ENCODE measurements around the gene ACTN1.

ACTN1 gene

DNA sequence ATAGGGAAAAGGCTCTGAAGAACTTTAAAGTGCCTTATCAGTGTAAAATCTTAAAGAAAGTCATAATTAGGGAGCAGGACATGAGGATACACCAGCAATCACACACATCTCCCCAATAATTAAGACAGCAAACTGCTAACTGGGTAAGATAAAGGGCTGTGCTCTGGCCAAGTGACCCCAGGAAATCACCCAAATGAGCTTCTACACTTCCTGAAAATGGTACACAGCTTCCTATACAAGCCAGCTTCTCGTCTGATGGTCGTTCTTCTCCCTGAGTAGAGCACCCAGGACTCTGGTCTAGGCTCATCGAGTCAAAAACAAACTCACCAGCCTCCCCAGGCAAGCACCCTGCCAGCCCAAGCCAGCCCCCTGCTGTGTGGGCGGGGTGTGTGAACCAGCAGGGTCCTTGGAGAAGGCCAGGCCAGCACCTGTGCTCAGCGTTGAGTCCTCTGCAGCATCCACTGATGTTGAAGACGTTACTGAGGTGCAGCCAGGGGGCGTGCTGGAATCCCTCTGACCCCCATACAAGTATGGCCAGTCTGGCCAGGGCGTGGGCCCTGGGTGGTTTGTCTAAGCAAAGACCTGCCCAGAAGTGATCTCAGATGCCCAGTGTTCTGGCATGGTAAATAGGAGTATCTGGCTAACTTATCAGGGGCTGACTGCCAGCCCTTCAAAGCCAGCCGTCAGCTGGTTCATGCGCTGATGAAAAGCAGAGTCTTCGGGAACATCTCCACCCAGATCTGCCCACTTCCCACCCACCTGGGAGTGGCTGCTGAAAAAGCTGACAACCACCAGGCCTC is 41.4 kb downstream of the ACTN1 start:
- DNase-seq (ENCODE audit: low read depth in 3 of 3) = no peak

DNA sequence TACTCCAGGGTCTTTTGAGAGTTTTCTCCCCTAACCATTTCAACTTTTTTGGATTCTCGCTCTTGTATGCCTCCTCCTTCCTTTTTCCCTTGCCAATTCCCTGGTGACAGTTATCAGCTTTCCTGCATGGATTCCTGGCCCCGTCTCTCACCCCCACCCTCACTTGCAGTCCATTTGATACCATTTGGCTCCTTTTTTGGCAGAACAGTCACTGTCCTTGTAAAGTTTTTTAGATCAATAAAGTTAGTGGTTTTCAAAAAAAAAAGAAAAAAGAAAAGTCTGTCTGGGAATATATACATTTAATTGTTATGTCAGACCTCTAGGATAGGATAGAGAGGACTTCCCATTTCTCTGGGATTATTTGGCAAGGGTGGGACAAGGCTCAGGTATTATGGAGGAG is 42.1 kb downstream of the ACTN1 start:
- DNase-seq (ENCODE audit: low read depth in 3 of 3) = no peak

DNA sequence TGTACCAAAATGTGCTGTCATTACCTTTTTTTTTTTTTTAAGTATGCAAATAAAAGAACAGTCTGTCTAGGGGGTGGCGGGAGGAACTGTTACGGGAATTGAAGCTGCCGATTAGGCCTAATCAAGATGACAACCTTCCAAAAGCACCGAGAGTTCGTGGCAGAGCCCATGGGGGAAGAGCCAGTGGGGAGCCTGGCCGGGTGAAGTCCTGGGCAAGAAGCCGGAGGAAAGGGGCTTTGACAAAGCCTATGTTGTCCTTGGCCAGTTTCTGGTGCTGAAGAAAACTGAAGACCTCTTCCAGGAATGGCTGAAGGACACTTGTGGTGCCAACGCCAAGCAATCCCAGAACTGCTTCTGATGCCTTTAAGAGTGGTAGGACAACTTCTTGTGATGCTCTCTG is 42.6 kb downstream of the ACTN1 start:
- no peak for DNase-seq (ENCODE audit: low read depth in 3 of 3)

DNA sequence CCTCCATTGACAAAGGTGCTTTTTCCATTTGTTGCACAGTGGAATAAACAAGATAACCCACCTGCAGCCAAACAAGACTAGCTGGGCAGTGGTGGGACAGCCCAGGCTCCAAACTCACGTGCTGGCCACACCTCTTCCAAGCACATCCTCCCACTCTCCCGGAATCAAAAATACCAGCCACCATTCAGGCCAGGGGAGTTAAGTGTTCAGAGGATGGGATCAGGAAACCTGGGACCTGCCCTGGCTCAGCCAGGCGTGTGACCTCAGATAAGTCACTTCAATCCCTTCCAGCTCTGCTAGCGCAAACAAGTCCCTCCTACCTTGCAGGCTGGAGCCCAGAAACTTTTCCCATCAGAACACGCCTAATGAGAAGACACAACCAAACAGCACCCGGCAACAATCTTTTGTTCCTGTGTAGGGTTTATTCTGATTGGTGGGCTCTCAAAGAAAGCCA is 43.3 kb downstream of the ACTN1 start:
- DNase-seq (ENCODE audit: low read depth in 3 of 3) = no peak

DNA sequence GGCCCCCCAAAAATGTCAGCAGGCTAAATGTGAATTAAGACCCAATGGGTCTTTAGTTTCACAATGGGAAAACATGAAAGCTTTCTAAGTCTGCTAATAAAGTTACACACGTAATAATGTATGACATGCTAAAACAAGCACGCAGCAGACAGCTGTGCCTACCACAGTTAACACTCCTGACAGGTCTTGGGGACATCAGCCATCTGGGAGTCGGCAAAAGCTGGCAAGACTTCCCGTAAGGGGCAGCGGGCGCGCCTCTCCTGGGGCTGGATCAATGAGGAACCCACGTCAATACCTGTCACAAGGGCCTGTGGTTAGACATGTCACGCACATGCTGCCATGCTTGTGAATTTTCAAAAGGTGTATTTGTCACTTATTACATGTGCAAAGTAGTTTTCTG is 45.0 kb downstream of the ACTN1 start:
- DNase-seq (ENCODE audit: low read depth in 3 of 3) = no peak

DNA sequence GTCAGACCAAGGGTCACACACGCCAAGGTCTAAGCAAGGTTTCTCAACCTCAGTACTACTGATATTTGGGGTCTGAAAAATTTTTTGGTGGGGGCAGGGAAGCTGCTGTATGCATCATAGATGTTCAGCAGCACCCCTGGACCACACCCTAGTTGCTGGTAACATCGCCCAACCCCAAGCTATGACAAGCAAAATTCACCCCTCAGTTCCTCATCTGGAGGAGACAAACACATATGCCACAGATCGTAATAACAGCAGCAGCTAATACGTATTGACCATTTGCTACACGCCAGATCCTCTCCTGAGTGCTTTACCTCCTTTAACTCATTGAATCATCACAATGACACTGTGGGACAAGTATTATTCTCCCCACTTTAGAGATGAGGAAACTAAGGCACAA is 46.4 kb downstream of the ACTN1 start:
- no peak for DNase-seq (ENCODE audit: low read depth in 3 of 3)

DNA sequence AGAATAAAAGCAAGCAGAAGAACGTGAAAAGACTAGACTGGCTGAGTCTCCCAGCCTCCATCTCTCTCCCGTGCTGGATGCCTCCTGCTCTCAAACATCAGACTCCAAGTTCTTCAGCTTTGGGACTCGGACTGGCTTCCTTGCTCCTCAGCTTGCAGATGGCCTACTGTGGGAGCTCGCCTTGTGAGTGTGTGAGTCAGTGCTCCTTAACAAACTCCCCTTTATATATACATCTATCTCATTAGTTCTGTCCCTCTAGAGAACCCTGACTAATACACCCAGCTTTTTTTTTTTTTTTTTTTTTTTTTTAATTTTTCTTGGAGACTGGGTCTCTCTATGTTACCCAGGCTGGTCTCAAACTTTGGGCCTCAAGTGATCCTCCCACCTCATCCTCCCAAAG is 46.9 kb downstream of the ACTN1 start:
- no peak for DNase-seq (ENCODE audit: low read depth in 3 of 3)

DNA sequence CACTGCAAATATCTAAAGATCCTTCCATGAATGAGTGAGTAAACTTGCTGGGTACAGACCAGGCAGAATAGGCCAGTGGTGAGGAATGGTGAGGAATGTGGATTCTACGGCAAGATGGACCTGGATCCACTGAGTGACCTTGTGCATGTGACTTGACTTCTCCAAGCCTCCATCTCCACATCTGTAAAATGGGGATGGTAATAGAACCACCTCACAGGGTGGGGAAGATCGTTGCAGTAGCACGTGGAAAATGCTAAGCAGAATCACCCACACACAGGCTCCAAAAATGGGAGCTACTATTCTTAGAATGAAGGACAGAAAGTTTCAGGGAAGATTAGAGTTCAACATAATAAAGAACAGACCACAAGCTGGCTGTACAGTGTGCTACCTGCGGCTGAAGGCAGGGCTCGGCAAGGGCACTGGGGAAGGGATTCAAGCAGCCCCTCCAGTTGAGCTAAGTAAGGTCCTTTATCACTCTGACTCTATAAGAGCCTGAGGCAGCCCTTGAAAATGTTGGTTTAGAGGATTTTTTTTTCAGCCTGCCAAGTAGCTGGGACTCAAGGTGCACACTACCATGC is 47.5 kb downstream of the ACTN1 start:
- DNase-seq (ENCODE audit: low read depth in 3 of 3) = no peak

DNA sequence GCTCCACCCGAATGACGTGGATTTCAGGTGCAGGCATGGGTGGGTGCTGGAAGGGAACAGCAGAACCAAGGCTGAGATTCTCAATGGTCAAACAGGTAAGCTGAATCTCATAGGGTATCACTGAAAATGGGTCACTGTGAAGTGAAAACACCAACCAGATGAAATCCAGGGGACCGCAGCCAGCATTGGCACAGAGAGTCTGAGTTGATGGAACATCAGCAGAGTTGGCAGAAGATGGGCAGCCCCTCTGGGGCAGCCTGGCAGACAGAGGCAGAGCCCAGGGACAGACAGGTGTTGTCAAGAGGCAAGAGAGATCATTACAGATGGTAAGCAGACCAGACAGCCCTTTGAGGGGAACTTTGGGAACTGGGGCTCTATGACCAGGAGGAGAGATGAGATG is 48.0 kb downstream of the ACTN1 start:
- DNase-seq (ENCODE audit: low read depth in 3 of 3) = no peak

DNA sequence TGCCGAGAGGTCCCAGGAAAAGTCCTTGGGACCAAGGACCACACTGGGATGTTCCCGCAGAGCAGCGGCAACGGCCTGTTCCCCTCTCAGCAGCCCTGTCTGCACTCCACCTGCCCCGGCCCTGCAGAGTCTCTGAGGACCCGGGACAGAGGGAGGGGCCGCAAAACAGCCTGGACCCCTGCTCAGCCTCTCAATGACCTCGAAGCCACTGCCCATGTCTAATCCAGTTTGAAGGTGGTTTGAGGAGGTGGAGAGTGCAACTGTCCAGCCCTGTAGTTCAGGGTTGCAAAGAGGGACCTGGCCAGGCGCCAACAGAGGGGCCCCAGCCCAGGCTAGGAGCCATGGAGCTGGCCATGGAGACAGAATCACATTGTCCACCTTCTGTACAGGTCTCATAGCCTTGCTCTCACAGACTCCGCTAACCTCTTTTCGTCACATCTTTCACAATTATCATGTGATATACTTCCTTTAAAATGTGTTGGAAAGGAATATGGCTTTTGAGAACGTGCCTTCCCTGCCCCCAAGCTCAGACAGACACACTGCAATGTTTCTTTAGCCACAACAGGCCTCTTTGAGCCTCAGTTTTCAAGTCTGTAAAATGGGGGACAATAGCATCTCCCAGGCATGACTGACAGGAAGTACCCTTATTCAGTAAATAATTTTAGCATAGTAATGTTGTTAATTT is 49.3 kb downstream of the ACTN1 start:
- DNase-seq (ENCODE audit: low read depth in 3 of 3) = no peak

DNA sequence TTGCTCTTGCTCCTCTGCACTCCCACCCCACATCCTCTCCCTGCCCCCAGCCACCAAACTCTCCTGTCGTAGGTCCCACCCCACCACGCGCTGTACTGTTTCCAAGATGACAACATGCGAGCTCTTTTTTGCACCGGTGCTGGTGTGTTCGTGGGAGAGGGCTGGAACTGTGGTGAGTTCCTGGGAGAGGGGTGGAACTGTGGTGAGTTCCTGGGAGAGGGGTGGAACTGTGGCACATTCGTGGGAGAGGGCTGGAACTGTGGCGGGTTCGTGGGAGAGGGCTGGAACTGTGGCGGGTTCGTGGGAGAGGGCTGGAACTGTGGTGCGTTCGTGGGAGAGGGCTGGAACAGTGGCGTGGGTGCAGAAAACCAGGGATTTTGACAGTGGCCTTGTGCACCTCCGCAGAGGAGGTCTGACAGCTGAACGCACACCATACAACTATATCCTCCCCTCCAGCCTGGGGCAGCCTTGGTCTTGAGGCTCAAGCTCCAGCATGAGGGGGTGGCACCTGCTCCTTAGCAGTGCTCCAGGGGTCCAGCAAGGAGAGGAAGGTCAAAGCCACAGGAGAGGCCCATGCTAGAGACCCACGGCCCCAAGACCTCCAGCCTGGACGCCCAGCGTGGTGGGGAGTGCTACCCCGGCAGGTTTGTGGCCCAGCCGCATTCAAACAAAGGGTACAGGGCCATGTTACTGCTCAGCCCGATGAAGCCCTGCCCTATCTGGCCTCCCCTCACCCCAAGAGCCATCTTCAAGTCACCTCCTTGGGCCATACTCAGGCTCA is 50.1 kb downstream of the ACTN1 start:
- DNase-seq (ENCODE audit: low read depth in 3 of 3) = no peak

DNA sequence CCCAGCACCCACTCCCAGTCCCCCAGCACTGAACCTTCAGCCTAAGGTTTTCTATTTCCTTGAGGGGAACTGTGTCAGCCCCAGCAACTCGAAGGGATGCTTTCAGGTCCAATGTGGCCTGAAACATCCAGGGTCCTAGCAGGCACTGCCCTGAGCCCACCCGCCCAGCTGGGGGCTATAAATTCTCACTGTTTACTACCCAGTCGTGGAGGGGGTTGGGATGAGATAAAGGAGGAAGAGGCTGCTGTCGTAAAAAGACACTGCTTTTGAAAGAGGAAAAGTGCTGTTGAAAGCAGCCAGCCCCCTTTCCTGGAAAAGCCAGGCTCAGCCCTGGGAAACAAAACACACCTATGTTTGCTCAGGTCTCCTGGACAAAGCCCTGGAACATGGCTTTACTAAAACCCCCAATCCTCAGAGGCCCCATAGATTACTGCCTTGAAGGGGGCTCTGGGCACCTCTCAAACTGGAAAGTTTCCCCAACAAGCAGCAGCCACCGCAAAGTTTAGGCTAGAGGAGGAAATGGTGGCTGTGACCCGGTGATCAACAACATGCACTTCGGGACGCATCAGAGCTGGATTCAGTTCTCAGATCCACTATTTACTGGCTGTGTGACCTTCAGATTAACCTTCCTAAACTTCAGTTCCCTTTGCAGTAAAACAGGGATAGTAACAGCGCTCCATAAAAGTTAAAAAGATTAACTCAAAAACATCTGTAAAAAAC is 51.0 kb downstream of the ACTN1 start:
- no peak for DNase-seq (ENCODE audit: low read depth in 3 of 3)

DNA sequence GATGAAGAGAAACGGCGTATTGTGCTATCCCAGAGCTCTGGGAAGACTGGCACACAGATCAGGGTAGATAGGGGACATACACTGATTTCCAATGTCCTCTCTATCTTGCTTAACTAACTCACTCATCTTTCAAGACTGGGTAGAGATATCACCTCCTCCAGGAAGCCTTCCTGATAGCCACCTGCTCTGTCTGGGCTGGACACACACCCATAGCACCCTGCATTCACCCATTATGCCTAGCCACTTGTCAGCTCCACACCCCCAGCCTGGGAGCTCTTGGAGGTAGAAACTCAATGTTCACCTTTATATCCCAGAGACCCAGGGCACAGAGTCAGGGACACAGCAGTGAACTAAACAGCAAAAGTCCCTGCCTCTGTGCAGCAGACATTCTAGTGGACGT is 52.0 kb downstream of the ACTN1 start:
- no peak for DNase-seq (ENCODE audit: low read depth in 3 of 3)

DNA sequence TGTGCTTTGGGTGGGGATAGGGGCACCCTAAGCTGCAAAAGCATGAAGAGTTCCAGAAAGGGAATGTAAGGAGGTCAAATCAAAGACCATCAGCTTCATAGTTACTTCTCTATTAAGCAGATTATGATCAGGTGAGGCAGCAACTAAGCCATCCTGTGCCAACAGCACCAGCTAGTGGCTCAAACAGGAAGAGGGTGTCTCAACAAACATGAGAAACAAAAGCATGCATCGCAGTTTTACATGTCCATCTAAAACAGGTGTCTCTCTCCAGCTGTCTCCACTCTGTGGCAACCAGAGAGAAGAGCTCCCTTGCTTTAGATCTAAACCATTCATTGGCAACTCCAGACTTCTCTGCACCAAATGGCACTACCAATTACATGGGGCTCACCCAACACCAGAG is 52.9 kb downstream of the ACTN1 start:
- DNase-seq (ENCODE audit: low read depth in 3 of 3) = no peak

DNA sequence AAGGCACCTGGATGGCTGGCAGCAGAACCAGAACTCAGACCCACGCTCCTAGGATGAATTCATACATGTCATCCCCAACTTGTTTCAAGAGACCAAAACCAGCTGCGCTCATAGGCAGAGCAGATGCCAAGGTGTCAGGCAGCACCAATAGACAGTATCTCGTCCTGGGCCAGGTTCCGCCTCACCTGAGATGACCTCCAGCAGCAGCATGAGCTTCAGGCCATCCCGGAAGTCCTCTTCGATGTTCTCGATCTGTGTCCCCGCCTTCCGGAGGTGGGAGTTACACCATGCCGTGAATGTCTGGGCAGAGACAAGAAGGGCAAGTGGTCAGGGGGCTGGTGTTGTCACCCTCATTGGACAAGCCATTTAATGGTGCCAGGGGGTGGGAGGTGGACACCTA is 53.7 kb downstream of the ACTN1 start:
- DNase-seq (ENCODE audit: low read depth in 3 of 3) = no peak

DNA sequence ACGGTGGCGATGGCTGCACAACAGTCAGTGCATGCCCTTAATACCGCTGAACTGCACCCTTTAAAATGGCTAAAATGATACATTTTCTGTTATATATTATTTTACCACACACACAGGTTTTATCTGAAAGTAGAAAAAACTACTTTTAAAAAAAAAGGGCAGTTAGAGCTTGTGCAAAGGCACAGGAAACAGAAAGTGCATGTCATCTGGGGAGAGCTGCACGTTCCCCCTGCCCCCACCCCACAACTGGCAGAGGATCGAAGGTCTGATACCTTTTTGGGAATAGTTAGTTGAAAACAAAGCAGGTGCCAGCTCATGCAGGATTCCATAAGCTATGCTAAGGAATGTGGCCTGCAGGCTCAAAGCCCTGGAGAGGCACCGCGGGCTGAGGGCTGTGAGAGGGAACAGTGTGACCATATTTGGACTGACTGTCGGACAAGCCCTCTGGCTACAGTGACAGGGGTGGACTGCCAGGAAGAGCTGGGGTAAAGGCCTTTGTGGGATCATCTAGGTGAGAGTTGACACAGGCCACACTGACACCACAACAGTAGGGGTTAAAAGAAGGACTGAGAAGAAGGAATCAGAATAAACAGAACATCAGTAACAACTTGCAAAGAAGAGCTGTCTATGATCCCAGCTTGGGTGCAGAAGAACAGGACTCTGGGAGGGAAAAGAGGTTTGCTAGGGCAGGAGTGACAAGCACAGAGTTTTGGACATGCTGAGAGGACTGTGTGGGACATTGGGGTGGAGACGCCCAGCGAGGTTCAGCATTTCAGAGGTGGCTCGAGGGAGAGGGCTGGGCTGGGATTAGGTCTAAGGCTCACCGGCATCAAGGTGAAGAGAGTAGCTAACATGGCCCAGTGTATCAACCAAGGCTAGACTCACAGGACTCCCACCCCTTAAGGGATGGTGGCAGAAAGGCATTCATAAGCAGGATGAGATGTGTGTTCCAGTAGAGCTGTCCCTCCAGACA is 54.6 kb downstream of the ACTN1 start:
- DNase-seq (ENCODE audit: low read depth in 3 of 3) = no peak

DNA sequence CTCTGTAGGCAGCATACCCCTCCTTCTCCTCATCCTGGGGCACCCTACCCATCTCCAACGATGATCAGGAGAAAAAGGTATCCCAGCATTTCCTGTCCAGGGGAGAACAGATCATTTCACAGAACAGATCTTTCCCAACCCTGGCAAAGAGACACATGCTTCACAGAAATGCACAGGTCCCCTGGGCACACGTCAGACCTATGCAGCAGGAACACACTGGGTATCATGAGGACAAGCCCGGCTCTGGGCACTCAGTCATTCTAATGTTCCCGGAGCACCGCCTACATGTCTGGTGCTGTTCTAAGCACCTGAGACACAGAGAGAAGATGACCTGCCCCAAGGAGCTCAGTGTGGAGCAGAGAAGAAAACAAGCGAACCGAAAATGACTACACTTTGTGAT is 56.2 kb downstream of the ACTN1 start:
- DNase-seq (ENCODE audit: low read depth in 3 of 3) = no peak

DNA sequence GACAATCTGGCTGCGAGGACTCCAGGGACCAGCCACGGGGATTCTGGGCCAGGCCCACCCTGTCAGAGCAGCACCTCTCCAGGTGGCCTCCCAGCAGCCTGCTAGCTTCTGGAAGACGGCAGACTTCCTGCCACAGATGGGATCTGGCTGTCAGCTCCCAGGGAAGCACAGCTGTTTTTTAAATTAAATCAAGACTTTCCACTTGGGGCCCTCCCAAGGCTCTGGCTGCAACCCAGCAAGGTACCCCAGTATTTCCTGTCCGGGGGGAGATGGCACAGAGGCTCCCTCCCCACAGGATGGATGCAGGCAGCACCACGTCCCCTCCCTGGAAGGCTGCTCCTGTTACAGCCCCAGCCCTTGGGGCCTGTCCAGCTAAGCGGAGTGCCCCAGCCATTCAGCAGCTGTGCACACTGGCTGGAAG is 56.9 kb downstream of the ACTN1 start:
- DNase-seq (ENCODE audit: low read depth in 3 of 3) = no peak

DNA sequence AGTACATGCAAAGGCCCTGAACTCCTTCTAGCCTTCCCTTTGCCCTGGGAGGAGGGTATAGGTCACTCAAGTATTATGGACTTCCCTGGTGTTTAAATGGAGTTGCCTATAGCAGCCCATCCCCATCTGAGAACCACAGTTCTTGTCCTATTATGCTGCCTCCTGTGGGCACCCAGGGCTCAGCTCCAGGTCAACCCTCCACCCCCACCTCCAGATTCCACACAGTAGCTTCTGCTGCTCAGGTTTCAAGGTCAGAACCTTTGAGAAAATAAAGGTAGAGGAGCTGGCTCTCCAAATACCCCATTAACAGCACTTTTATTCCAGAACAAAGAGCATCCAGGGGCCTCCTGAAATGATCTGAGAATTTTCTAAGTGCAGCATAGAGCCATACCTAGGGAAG is 57.4 kb downstream of the ACTN1 start:
- DNase-seq (ENCODE audit: low read depth in 3 of 3) = no peak

DNA sequence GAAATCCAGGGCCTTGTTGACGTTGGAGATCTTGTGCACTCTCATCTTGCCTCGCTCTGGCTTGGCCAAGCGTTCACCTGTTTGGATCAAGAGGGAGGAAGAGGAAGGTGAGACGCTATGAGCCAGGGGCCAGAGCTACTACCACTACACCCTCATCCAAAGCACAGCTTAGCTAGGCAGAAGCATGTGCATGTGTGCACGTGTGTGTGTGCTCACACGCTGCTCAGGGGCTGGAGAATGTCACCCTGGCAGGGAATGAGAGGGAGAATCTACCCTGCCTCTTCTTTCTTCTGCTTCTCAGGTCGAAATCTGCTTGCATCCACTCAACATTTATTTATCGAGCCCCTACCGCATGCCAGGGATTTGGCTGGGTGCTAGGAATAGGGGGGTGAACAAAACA is 58.1 kb downstream of the ACTN1 start:
- DNase-seq (ENCODE audit: low read depth in 3 of 3) = no peak
